Duodenal mucosa (tissue), 2 donors: ENCODE data around the gene MTMR6.
"Not testable (repeated sequence)": the region's sequence is repeated elsewhere in the genome, so short reads cannot be mapped to it uniquely, and the experiment has no call there.

ENCODE experiments used
- H3K27ac ChIP-seq: one replicate; pipeline ENCODE4 v1.7.0; 2013; ENCODE audit warnings: low read depth, low read length
- H3K27me3 ChIP-seq, 2 donors: one replicate each; pipeline ENCODE4 v1.7.0; 2013; ENCODE audit warnings: low read length in 2 of 2, control low read depth in 1 of 2; ENCODE audit not compliant: insufficient read depth in 2 of 2, control insufficient read depth in 1 of 2
- H3K36me3 ChIP-seq, 2 donors: one replicate each; pipeline ENCODE4 v1.7.0; 2013; ENCODE audit warnings: low read length in 2 of 2, control low read depth in 1 of 2; ENCODE audit not compliant: insufficient read depth in 2 of 2, control insufficient read depth in 1 of 2
- H3K4me1 ChIP-seq, 2 donors: one replicate each; pipeline ENCODE4 v1.7.0; 2013; ENCODE audit warnings: low read length in 2 of 2, control low read depth in 1 of 2; ENCODE audit not compliant: insufficient read depth in 2 of 2, control insufficient read depth in 1 of 2
- H3K4me3 ChIP-seq, 2 donors: one replicate each; pipeline ENCODE4 v1.7.0; 2013; ENCODE audit warnings: low read length in 2 of 2, low read depth in 1 of 2
- H3K9ac ChIP-seq, 2 donors: one replicate each; pipeline ENCODE4 v1.7.0; 2013; ENCODE audit warnings: low read length in 2 of 2, low read depth in 1 of 2
- H3K9me3 ChIP-seq, 2 donors: one replicate each; pipeline ENCODE4 v1.7.0; 2013; ENCODE audit warnings: low read length in 2 of 2, control low read depth in 1 of 2; ENCODE audit not compliant: control insufficient read depth in 1 of 2

MTMR6 gene

DNA sequence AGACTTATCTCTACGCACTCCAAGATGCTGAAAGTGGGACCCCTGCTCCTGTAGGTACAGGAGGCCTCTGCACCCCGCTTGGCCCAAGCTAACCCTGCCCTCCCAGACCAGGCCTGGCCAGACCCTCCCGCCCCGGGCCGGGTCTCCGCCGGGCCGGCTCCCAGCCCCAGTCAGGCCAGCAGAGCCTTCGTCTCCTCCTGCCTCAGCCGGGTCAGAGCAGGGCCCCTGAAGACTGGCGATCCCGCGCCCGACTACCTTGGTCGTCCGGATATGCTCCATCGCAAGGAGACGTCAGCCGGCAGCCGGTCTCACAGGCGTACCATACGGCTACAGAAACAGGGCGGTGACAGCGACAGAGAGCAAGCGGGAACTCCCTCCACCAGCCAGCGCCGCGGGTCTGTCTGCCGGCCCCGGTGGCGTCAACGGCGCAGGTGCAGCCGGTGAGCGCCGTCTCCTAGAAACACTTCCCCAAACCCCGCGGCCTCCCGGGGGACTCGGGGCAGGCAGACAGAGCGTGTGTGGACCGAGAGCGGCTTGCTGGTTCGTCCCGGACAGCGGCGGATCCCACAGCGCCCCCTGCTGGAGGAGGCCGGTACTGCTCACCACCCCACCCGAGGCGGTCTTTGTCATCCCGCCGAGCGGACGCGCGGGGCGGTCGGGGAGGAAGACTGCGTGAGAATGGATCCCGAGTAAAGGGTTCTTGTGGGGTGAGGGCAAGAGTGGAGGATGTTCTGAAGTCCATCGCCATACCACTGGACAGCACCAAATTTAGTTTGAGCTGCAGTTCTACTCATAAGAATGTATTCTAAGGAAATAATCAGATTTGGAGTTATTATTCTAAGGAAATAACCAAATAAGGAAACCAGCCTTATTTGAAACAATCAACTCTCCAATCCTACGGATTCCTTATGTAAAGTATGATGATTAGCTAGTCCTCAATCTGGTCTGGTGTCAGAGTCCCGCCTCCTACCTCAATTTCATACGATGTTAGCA lies at the start of gene MTMR6:
MTMR6 (minus strand) TSS at position 520 of the 993 bp plus-strand sequence; CDS start at position 279, 241 bp downstream.
- peak within 1 kb of the TSS; percentile 89 to 96 for H3K4me3 ChIP-seq
- H3K9me3 ChIP-seq: no peaks in the 10 kb centered on the region
- H3K4me1 ChIP-seq: peaks cover 12% of the 10 kb centered on the region in 2 donors
- H3K27ac ChIP-seq: peak within 1 kb of the TSS; percentile 86
- H3K27me3 ChIP-seq: peaks cover 0 to 7% of the 10 kb centered on the region in 2 donors
- H3K36me3 ChIP-seq: no peaks in the 10 kb centered on the region
- H3K9ac ChIP-seq: peak within 1 kb of the TSS; percentile 89 to 91

DNA sequence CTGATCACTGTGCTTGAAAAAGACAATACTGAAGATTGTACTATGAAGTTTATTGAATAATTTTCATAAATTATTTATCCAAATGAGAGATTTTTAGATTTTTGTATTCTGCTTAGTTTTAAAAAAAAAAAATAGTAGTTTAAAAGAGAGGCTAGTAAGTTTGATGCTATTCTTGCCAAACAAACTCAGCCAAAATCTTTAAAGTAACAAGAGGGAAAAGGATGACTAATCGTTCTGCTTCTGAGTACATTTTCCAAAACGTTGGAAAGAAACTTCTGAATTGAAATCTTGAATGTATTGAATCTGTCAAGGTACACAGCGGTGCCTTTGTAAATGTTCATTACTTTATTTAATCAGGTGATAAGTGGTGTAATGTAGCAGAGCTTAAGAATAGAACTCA lies 48.6 kb upstream of the MTMR6 start:
- Histone ChIP-seq H3K9ac (no peak overlapping the region), H3K27ac (no peak overlapping the region), H3K9me3 (no peaks in the 10 kb centered on the region), H3K36me3 (peaks cover 17 to 34% of the 10 kb centered on the region in 2 donors), H3K4me1 (no peaks in the 10 kb centered on the region), H3K4me3 (no peak overlapping the region), H3K27me3 (no peaks in the 10 kb centered on the region)

DNA sequence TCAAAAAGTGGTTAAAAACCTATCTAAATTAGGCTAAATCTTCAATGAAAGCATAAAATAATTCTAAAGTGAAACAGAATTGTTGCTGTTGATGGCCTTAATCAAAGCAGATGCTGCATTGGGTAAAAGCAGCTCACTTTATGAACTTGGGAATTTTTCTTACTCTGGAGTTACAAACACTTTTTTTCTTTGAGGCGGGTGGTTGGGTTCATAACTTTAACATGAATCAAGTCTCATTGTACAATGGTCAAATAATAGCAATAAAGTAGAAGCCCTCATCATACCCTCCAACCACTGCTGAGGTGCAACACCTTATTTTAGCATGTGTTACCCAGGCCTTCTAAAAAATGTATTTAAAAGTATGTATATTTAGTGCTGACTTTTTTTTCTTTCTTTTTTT lies 43.3 kb upstream of the MTMR6 start:
- no peak overlapping the region for H3K27ac ChIP-seq
- H3K4me1 ChIP-seq: no peaks in the 10 kb centered on the region
- H3K9me3 ChIP-seq: no peaks in the 10 kb centered on the region
- H3K36me3 ChIP-seq: peaks cover 36 to 62% of the 10 kb centered on the region in 2 donors
- no peak overlapping the region for H3K9ac ChIP-seq
- no peak overlapping the region for H3K4me3 ChIP-seq
- H3K27me3 ChIP-seq: no peaks in the 10 kb centered on the region

DNA sequence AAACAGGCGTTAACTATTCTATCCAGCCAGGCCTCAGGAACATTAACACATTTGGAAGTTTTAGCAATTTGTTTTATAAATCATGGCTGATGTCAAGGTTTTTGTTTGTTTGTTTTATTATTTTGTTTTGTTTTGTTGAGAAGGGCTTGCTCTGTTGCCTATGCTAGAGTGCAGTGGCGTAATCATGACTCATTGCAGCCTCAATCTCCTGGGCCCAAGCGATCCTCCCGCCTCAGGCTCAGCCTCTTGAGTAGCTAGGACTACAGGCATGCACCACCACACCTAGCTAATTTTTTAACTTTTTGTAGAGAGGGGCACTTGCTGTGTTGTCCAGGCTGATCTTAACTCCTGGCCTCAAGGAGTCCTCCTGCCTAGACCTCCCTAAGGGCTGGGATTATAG lies 42.4 kb upstream of the MTMR6 start:
- Histone ChIP-seq H3K27ac (no peak overlapping the region), H3K9me3 (no peaks in the 10 kb centered on the region), H3K4me1 (no peaks in the 10 kb centered on the region), H3K27me3 (no peaks in the 10 kb centered on the region), H3K36me3 (peaks cover 43 to 68% of the 10 kb centered on the region in 2 donors), H3K4me3 (no peak overlapping the region), H3K9ac (no peak overlapping the region)

DNA sequence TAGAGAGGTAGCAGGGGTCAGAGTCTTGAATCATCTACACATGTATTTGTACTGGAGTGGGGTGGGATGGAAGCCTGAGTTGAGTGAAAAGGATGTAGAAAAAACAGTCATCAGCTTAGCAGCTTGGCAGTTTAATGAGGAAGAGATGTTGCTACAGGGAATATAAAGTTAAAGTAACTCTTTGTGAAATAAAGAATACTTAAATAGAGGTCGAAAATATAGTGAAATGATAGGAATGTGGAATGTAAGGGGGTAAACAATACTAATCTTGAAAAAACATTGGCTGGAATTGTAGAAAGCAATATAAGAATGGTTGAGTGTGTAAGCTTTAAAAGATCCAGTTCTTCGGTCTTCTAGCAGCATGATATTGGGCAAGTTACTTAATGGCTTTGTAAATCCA lies 36.8 kb upstream of the MTMR6 start:
- H3K36me3 ChIP-seq: peaks cover 38 to 62% of the 10 kb centered on the region in 2 donors
- H3K9me3 ChIP-seq: no peaks in the 10 kb centered on the region
- H3K27ac ChIP-seq: no peak overlapping the region
- no peaks in the 10 kb centered on the region for H3K27me3 ChIP-seq
- no peaks in the 10 kb centered on the region for H3K4me1 ChIP-seq
- H3K9ac ChIP-seq: no peak overlapping the region
- no peak overlapping the region for H3K4me3 ChIP-seq

DNA sequence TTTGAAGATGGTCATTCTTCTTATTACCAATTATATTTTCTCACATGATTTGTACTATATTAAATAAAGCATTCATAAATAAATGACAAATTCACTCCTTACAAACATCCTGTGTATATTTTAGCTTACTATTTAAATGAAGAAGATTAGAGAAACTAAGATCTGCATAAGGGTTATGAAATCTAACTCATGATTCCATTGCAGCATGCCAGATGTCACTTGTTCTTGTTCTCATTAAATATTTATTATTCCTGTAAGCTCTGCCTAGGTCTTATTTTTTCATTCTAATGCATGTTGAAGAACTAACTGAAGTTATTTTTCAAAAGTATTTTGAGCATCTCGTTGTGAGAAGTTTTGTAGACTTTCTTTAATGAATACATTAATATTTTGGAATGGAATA lies 32.5 kb upstream of the MTMR6 start:
- no peaks in the 10 kb centered on the region for H3K27me3 ChIP-seq
- H3K4me1 ChIP-seq: no peaks in the 10 kb centered on the region
- H3K4me3 ChIP-seq: no peak overlapping the region
- H3K36me3 ChIP-seq: peaks cover 23 to 45% of the 10 kb centered on the region in 2 donors
- H3K27ac ChIP-seq: no peak overlapping the region
- H3K9ac ChIP-seq: no peak overlapping the region
- no peaks in the 10 kb centered on the region for H3K9me3 ChIP-seq

DNA sequence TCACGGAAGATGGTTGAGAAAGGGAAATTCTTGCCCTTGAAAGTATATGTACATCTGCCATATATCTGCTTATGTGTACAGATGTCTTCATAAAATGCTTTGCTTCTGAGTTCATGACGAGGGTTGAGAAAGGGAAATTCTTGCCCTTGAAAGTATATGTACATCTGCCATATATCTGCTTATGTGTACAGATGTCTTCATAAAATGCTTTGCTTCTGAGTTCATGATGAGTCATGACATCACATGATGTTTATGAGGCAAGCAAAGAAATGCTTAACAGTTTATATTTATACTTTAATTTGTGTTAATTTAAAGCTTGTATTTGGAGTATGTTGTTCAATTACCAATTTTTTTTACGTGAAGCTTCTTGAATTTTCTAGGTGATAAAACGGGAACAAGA lies 31.7 kb upstream of the MTMR6 start:
- not testable (repeated sequence) for H3K4me3 ChIP-seq, H3K27me3 ChIP-seq, H3K4me1 ChIP-seq, H3K27ac ChIP-seq, H3K9ac ChIP-seq, H3K9me3 ChIP-seq
- peaks cover 23 to 47% of the 10 kb centered on the region in 2 donors for H3K36me3 ChIP-seq

DNA sequence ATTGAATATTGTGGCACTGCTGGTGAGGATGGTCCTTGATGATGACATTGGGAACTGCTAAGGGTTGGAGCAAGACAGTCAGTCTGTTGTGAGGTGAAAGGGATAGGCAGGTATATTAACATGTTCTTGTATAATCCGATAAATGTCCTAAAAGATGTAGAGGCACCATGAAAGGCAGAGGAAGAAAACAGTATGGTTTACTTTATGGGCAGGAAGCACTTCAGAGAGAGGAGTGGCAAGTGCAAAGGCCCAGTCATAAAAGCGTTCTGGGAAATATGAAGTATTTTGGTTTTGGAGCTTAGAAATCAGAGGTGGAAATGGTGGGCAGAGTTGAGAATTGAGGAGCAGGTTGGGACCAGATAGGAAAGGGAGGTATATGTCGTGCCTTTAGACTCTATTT lies 23.6 kb upstream of the MTMR6 start:
- H3K9ac ChIP-seq: no peak overlapping the region
- H3K4me1 ChIP-seq: peaks cover 0 to 3% of the 10 kb centered on the region in 2 donors
- H3K9me3 ChIP-seq: no peaks in the 10 kb centered on the region
- H3K27ac ChIP-seq: no peak overlapping the region
- peaks cover 9 to 57% of the 10 kb centered on the region in 2 donors for H3K36me3 ChIP-seq
- H3K27me3 ChIP-seq: no peaks in the 10 kb centered on the region
- no peak overlapping the region for H3K4me3 ChIP-seq

DNA sequence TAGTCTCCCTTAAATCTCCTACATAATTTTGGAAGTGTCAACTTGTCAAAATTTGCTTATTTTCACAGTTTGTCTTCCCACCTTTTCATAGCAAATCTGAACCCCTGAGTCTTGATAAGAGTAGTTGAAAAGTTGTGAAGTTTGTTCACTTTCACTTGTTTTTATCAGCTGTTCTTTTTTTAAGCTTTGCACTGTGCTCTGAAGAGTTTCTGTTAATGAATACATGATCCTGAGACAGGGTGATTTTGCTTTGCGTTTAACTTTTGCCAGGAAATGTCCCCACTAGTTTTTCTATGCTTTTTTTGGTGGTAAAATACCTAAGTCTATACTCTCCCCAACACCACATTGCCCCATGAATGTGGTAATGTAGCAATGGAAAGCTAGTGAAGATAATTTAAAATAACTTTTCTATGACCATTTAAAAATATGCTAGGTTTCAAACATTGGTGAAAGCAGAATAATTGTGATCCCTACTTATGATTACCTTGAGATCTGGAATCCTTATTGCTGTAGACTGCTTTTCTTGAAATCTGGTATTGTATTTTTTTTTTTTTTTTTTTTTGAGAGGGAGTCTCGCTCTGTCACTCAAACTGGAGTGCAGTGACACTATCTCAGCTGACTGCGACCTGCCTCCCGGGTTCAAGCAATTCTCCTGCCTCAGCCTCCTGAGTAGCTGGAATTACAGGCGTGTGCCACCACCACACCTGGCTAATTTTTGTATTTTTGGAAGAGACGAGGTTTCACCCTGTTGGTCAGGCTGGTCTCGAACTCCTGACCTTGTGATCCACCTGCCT lies 19.6 kb upstream of the MTMR6 start:
- Histone ChIP-seq H3K27ac (no peak overlapping the region), H3K9ac (no peak overlapping the region), H3K36me3 (peaks cover 12 to 23% of the 10 kb centered on the region in 2 donors), H3K4me1 (peaks cover 10 to 13% of the 10 kb centered on the region in 2 donors), H3K4me3 (no peak overlapping the region), H3K27me3 (no peaks in the 10 kb centered on the region), H3K9me3 (no peaks in the 10 kb centered on the region)

DNA sequence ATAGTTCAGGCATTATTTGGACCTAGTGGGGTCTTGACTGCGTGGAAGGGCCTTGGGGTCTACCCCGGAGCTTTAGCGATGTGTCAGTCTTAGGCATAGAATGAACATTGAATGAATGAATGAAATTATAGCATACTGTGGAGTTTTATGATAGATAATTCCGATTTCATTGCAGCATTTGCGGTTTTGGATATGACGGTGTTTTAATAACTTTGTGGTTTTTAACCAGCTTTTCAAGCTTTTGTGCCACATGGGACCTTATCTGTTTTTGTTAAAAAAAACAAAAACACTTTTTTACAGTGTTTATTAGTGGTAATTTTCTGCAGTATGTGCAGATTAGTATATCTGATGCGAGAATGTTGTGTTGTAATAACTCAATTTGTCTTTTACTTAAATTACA lies 14.8 kb upstream of the MTMR6 start:
- H3K9ac ChIP-seq: peak overlapping the region; percentile 53 to 82
- H3K27me3 ChIP-seq: no peaks in the 10 kb centered on the region
- peak overlapping the region; percentile 73 to 91 for H3K4me3 ChIP-seq
- no peaks in the 10 kb centered on the region for H3K9me3 ChIP-seq
- peak overlapping the region; percentile 83 for H3K27ac ChIP-seq
- H3K4me1 ChIP-seq: peaks cover 10 to 14% of the 10 kb centered on the region in 2 donors
- H3K36me3 ChIP-seq: peaks cover 0 to 4% of the 10 kb centered on the region in 2 donors
